Activated gamma-delta T cell treated with anti-CD3 and anti-CD28 coated beads, Interleukin-2, amount 50 U/mL, for 16 hours (primary cell): ENCODE data around the gene HEATR9.

Experiments
- DNase-seq: peaks from one replicate; pipeline ENCODE4 v3.0.0-alpha.2; 2020; ENCODE audit warnings: low read depth

HEATR9 gene

DNA sequence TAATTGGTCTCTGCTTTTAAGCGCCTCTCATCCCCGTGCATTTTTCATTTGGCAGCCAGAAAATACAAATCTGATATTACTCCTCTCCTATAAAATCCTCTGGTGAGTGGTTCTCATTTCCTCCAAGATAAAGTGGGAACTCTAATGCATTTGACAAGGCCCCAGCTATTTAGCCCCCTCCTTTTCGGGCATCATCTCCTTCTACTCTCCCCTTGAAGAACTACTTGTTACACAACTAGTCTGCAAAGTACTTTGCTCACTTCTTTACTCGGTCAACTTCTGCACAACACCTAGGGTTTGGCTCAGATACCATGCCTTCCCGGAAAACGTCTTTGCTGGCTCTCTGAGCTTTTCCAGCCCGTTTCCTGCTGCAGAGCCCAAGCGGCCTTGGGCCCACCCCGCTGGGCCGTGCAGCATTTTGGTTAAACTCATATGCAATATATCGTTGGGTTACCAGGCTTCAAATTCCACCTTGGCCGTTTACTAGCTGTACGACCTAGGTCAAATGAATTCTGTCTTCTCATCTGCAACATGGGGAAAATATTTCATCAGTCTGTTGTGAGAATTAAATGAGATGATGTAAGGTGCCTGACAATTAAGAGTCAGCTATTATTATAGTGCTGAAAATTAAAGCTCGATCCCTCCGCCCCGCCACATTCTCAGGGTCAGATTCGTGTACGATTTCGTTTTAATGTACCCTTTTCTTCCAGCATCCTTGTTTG is 60.3 kb downstream of the HEATR9 start:
- DNase-seq = no peak

DNA sequence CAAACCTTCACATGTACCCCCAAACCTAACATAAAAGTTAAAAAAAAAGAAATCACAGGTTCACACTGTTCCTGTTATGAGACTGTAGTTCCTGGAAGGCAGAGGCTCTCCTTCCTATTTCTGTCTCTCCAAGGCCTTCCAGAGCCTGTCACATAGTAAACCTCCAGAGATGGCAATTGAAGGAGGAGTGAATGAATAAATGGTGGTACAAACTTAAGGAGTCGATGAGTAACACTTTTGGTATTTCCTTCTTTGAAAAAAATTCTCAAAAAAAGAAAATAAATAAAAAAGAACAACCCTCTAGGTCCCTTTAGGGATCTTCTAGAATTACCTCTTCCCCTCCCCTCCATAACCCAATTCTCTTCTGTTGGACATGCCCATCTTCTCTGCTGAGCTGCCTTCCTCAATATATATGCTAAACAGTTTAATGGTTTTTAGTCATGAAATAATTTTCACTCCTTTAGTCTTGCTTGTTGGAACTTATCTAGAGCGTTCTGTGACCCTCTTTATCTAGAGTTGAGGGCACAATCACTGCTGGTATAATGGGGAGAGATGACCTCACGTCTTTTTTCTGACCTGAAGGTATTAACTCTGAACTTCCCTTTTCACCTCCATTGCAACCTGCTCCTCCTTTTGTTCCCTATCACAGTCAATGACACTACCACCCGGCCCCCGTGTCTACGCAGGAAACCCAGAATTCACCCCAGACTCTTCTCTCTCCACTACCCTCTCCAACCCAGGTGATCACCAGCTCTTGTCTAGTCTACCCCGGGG is 61.1 kb downstream of the HEATR9 start:
- no peak for DNase-seq
